ENCODE data around the gene STEAP1B.

Gene STEAP1B

DNA sequence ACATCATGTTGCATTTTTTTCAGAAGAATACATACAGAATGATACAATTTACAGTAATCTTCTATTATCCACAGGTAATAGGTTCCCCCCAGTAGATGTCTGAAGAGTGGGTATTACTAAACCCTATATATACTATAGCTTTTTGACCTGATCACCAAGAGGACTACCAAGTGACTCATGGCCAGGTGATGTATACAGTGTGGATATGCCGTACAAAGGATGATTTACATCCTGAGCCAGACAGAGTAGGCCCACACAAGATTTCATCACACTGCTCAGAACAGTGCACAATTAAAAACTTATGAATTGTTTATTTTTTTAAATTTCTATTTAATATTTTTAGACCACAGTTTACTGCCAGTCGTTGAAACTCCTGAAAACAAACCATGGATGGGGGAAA lies 70.6 kb downstream of the STEAP1B start:
- no peak for DNase-seq (ENCODE audit: low spot score)

DNA sequence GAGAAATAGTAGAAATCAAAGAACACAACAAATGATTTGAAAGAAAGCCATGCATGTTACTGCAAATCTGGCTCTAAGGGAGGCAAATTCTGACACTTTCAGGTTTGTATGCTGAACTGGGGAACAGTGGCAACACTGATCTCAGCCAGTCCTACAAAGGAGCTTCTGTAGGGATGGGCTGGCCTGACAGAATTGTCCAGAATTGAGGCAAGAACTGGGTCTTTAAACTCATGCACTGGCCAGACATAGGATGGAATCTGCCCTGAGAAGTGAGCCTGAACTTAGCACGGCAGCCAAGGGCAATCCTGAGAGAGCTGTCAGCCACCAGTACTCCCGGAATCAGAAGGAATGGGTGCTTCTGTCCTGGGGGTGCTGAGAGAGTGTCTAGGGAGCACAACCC lies 72.1 kb downstream of the STEAP1B start:
- no peak for DNase-seq (ENCODE audit: low spot score)

DNA sequence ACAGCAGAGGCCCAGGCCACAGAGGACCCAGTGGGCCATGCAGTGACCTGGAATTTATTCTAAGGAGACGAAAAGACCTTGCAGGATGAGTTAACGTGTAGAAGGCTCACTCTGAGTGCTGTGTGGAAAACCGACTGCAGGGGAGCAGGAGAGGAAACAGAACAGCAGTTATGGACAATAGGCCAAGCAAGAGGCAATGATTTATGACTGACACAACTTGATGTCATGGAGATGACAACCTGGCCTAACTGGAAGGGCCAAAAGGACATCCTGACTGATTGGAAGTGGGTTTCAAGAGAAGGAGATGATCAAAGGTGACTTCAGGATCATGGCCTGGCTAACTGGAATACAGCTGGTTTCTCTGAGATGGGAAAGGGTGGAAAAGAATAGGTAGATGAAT lies 72.9 kb downstream of the STEAP1B start:
- no peak for DNase-seq (ENCODE audit: low spot score)

DNA sequence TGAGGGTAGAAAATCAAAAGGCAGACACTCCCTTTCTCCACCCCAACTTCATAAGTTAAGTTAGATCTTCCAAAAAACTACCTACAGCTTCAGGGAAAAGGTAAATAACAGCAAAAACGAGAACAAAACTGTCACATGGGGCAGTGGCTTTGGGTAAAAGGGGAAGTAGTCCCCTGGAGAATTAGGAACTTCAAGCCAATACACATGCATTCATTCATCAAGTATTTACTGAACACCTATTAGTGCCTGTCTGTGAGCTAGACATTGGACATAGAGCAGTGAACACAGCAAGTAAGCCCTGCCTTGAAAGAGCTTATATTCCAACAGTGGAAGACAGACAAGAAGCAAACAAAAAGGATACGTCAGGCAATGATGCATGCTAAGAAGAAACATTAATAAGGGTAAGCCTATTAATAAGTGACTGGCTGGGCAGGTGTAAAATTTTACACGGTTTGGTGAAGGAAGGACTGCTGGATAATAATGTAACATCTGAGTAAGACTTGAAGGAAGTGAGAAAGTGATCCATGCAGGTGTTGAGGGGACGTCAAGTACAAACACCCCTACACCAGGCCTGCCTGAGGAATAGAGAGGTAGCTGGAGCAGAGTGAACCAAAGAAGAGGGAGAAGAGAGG lies 73.4 kb downstream of the STEAP1B start:
- DNase-seq (ENCODE audit: low spot score): no peak

DNA sequence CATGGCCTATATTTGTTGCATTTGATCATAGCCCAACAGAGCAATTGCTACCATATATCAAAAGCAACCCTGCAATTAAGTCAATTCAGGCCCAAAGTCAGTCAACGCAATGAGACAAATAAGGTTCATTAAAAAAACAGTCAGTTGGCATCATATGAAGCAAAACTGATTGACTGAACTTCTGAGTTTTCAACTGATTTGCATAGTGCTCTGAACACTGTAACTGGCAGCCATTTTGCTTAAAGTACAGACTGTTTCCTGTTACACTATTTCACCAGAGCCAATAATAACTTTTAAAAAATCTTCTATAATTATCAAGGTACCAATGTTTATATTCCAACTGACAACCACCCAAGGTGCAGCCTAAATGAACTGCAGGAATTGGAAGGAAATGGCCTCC lies 74.6 kb downstream of the STEAP1B start:
- no peak for DNase-seq (ENCODE audit: low spot score)

DNA sequence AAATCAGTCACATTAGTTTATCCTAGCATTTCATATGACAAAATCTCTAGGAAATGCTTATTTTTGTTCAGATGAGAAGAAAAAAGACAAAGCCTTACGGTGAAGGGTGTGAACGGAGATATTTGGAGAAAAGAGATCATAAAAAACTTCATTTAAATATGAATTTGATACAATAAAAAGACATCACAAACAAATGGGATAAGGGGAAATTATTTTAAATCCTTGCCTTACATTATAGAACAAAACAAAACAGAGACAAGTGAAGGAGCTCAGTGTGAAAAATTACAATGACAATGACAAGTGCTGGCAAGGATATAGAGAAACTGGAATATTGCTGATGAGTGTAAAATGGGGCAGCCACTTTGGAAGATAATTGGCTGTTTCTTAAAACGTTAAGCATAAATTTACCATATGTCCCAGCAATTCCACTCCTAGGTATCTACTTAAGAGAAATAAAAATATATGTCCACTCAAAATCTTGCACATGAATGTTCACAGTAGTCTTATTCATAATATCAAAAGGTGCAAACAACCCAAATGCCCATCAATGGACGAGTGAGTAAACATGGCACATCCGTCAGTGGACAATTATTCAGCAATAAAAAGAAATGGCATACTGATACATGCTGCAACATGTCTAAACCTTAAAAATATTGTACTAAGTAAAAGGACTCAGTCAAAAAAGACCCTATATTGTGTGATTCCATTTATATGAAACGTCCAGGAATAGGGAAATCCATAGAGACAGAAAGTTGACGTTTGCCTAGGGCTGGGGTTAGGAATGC lies 77.0 kb downstream of the STEAP1B start:
- no peak for DNase-seq (ENCODE audit: low spot score)

DNA sequence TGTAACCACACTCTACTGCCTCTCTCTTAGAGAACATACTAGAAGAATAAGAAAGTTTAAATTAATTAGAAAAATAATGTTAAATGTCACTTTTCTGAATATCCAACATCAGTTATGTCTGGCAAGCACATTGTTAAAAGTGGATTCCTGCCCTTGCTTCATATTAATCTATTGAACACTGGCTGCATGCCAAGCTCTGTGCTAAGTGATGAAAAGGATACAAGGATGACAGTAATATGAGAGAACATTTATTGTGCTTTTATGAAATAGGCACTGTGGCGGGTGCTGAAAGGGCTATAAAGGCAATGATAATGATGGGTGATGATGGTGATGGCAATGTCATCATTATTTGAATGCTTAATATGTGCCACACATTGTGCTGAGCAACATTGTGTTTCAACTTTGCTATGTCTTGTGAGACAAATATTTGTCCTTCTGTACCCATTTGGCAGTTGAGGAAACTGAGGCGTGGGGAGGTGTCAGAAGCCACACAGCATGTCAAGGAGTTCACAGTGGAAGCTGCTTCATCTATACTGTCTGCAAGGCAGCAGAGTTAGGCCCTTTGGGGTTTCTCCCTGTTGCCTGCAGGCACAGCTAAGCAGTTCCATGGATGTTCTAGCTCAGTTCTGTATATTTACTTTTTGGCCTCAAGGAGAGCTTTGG lies 78.9 kb downstream of the STEAP1B start:
- DNase-seq (ENCODE audit: low spot score): no peak

DNA sequence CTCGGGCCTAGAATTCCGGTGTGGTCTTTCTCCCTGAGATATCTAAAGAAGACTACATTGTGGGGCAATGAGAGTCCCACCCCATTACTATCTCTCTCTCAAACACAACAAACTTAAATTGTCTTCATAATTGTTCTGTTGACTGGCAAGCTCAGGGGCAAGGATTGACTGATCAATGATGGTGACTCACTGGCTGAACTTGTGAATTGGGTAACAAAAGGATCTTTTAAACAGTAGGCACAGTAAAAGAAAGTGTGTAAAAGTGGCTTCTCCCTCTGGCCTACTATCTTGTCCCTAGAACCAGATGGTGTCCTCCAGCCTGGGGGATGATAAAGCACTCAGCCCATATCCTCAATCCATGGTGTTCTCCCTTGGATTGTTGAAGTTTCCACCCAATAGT lies 80.0 kb downstream of the STEAP1B start:
- no peak for DNase-seq (ENCODE audit: low spot score)

DNA sequence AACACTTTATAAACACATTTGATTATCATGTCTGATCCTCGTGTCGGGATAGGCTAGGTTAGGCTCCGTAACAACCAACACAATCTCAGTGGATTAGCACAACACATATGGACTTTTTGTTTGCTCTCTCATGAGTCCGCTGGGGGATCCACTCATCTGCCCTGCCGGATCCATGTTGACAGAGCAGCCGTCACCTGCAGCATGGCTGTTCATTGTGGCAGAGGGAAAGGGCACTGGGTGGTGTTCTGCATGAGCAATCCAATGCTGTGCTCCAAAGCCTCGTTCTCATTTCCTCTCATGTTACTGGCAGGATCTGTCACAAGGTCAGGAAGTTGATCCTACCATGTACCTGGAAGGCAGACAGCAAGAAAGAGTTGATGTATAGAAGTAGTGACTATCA lies 80.5 kb downstream of the STEAP1B start:
- DNase-seq (ENCODE audit: low spot score): no peak

DNA sequence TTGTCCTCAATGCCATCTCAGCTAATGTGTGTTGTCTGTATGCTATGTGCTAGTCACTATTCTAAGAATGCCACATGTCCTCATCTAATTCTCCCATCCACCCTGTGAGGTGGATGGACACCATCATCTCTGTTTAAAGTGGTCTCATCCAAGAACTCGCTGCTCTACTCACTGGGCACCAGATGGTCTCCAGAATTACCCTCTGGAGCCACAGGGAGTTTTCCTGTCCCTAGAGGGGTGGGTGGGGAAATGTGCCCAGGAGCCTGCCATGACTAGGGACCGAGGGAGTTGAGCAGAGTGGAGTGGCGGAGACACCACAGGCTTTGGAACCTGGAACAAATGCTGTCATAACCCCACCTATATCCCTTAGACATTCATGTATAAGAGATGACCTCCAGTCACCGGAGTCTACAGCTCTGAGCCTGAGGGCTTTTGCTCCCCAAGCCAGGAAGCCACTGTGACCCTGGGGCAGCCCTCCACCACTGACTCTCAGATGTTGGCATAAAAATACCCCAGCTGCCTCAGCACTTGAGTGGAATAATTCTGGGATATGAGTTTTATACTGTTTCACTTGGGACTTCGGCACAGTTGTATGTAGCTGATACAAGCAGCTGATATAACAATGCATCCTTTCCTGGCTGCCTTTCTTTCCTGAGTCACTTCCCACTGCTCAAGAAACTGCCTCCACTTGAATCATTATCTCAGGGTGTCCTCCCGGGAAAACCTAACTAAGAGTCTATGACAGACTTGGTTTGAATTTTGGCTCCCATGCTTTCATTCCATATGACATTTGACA lies 81.5 kb downstream of the STEAP1B start:
- DNase-seq (ENCODE audit: low spot score): no peak

DNA sequence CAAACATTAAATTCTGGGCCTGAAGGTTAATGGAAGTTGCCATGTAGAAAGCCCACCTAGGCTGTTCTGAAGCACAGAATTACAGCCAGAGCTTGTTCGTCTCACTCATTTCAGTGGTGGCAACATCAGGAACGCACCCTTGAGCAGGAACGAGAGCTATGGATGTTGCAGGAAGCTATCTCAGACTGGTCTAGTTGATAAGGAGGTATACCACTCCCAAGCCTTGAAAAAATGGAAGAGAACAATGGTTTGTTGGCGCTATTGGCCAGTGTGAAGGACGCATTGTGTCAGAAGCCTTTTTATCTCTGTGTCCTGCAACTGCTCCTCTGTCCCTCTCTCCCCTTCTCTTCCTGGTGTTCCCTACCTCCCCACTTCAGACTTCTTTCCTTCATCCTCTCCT lies 82.1 kb downstream of the STEAP1B start:
- no peak for DNase-seq (ENCODE audit: low spot score)

DNA sequence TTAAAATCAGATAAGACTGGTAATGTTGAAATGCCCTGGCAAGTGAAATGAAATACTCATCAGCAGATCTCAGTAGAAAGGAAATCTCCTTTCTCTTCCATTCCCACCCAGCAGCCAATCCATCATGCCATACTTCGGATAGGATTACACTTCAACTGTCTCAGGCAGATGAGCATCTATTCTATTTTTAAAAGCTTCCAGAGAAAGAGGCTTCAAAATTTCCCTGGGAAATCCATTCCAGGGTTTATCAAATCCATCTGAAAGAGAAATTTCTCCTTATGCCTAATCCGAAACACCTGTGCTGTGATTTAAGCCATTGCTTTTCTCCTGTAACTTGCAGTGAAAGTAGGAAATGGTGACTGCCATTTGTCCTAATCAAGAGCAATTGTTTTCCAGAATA lies 82.6 kb downstream of the STEAP1B start:
- DNase-seq (ENCODE audit: low spot score): no peak

DNA sequence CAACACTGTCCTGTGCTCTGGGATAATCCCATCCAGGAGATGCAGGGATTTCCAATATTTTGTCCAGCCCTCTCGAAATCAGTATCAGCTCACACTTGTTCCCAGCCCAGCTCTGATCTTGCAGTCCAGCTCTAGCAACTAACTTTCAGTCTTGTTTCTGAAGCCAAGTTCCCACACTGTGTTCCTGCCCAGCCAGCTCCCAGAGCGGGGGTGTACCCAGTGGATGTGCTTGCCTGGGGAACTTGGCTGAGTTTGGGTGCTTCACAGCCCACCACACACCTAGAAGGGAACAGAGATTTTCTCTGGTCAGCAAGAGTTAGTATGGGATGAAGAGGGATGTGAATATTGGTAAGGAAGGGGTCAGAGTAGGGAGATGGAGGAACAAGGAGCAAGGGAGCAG lies 85.6 kb downstream of the STEAP1B start:
- DNase-seq (ENCODE audit: low spot score): no peak

DNA sequence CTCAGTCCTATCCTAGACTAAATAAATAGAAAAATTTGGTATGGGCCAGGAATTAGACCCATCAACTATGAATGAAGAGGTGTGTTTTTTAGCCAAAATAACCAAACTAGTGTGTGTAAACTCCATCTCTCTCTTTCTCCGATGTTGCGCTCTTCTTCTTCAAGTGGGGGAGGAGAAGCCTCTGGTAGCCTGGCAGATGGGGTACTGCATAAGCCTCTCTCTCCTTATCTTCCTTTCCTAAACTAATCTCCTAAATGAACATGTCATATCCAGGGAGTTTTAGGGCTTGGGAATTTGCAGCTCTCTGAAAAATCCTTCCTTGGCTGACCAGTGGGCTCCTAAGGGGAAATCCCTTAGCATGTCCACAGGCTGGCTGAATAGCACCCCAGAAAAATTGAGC lies 86.8 kb downstream of the STEAP1B start:
- no peak for DNase-seq (ENCODE audit: low spot score)

DNA sequence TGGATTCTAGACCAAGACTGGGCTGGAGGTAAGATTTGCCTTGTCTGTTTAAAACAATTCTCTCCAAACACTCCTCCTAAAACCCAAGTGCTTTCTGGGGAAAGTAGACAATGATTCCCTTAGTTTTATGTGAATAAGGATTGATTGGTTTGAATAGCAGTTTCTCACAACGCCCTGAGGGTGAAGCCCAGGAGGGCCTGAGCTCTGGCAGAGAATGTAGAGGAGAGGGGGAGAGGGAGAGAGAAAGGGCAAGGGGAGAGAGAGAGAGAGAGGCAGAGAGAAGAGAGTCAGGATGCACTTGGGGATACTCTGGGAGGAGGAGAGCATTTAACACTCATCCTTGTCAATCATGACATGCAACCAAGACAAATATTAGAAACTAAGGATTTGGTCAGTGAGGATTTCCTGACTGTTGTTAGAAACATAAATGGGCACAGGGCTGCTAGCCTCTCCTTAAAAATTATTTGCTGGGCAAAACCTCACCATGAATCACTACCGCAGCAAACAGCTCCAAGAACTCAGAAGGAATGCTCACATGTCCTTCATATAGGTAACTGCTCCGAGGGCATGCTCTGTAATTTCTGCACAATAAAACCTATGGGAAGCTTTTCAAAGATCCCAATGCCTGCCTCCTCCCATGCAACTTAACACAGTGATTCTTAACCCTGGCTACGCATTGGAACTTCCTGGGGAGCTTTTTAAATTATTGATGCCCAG lies 87.9 kb downstream of the STEAP1B start:
- no peak for DNase-seq (ENCODE audit: low spot score)

DNA sequence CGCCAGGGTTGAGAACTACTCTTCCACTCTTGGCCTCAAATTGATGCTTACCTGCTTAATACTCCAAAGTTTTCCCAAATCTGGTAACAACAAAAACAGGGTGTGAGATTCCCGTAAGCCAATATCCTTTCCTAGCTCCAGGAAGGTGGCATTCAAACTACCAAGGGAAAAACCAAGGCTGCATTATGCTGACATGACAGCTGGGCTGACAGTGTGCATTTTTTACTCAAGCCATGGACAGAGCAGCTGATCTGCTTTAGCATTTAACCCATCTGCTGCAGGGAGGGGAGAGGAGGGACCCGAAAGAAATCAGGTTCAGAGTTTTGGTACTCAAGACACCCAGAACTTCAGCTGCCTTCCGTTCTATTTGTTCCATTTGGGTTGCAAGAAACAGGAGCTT lies 93.3 kb downstream of the STEAP1B start:
- no peak for DNase-seq (ENCODE audit: low spot score)

DNA sequence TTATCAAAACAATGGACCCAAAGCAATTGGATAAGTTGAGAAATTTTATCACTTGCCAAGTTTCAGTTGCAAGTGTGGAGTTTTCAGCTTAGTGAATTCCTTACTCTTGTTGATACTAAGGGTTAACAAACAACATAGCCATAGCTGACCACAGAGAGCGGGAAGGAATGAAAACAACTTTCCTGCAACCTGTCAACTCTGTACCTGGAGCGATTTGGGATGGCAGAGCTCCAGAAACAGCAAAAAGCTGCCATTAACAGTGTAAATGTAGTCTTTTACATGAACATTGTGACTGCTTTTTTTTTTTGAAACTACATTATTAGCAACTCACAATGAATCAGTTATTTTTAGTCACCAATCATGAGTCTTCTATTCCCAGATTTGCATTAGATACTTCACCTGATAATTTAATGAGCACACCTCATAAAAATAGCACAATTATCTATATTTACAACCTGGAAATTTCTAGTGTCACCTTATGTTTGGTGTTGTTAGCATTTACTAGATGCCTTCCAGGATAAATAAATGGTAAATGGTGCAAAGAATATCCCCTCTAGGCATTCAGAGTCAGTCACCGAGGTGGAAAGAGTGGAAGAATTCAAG lies 95.5 kb downstream of the STEAP1B start:
- no peak for DNase-seq (ENCODE audit: low spot score)

DNA sequence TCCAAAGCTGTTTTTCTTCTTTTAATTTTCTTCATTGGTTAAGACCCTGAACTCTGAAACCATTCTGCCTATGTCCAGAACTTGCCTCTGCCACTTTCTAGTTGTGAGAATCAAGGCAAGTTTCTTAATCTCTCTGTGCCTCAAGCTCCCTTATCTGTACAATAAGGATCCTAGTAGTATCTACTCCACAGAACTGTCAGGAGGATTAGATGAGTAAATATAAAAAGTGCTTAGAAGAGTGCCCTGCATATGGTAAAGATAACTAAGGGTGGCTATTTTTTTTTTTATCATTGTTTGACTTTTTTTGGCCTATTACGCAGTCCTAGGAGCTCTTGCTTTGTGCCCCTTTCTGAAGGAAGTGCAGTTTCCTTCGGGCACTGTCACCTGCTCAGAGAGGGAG lies 96.6 kb downstream of the STEAP1B start:
- no peak for DNase-seq (ENCODE audit: low spot score)

DNA sequence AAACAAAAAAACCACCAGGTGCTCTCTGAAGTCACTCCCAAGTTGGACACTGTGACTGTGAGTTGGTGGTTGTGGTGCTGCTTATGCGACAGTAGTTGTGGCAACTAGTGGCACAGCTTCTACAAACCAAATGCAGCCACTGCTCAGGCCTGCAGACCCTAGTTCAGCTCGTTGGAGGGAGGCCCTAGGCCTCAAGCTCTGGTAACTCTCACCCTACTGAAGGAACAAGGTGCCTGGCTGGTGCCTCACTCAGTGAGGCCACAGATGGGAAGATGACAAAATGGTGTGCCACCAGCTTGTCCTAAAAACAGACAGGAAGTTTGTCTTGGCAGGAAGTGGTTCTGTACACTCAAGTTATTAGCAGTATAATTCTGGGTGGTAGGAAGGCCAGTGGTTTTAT lies 97.7 kb downstream of the STEAP1B start:
- no peak for DNase-seq (ENCODE audit: low spot score)

DNA sequence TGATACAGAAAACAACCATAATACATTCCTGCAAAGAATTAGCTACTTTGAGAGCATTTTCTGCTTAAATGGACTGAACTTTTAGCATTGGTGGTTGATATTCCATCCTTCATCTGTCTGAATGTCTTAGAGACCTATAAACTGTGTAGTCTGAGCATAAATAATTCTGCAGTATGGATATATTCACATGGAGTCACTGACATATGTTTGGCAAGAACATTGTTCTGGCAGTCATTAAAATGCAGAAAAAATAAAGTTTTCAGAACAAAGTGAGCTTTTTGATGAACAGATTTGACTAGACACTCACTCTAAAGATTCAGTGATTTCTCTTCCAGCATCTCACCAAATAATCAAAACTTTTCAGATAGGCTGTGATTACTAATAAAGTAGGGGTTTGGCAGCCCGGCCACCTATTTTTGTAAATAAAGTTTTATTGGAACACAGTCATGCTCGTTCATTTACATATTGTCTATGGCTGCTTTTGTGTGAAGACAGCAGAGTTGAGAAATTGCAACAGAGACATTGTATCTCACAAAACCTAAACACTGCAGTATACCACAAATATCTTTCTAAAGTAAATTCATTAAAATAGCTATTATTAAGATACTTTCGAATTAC lies 98.9 kb downstream of the STEAP1B start:
- DNase-seq (ENCODE audit: low spot score): no peak

Data from left forelimb (tissue), 1 donor.